Muscle layer of duodenum (tissue), 2 donors: Measurements from ENCODE around the gene MAFF.

ENCODE experiments used
- H3K27ac ChIP-seq: one replicate; pipeline ENCODE4 v1.7.0; 2013; ENCODE audit warnings: mild to moderate bottlenecking, low read length
- H3K27me3 ChIP-seq: one replicate; pipeline ENCODE4 v1.7.0; 2013; ENCODE audit warnings: low read depth, mild to moderate bottlenecking, control low read depth, low read length
- H3K36me3 ChIP-seq, 2 donors: one replicate each; pipeline ENCODE4 v1.7.0; 2013; ENCODE audit warnings: low read length in 2 of 2, control low read depth in 1 of 2, mild to moderate bottlenecking in 1 of 2; ENCODE audit not compliant: insufficient read depth in 2 of 2, control insufficient read depth in 1 of 2
- H3K4me1 ChIP-seq, 2 donors: one replicate each; pipeline ENCODE4 v1.7.0; 2013; ENCODE audit warnings: low read length in 2 of 2, mild to moderate bottlenecking in 2 of 2, control low read depth in 1 of 2, moderate library complexity in 1 of 2; ENCODE audit not compliant: insufficient read depth in 2 of 2, control insufficient read depth in 1 of 2
- H3K4me3 ChIP-seq, 2 donors: one replicate each; pipeline ENCODE4 v1.7.0; 2013; ENCODE audit warnings: low read length in 2 of 2, low read depth in 1 of 2, mild to moderate bottlenecking in 1 of 2
- H3K9me3 ChIP-seq, 2 donors: one replicate each; pipeline ENCODE4 v1.7.0; 2013; ENCODE audit warnings: low read length in 2 of 2, control low read depth in 1 of 2, mild to moderate bottlenecking in 1 of 2; ENCODE audit not compliant: control insufficient read depth in 1 of 2
- donor health status: healthy.

MAFF gene

DNA sequence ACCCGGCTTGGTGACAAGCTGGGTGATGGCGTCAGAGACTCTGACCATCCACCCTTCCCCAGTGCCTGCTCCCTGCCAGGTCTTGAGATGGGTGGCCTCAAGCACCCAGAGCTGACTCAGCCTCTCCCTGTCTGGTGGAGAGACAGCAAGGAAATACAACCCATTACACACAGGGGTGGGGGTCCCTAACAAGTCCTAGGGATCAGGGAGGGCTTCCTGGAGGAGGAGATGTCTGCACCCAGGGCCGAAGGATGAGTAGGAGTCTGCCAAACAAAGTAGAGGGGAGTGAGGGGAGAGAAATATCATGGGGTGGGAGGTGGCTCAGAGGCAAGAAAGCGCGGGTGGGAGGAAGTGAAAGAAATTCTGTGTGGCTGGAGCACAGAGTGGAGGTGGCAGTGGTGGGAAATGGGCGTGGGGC, 6.8 kb downstream of the MAFF start:
- H3K9me3 ChIP-seq: no peaks in the 10 kb centered on the region
- no peaks in the 10 kb centered on the region for H3K27me3 ChIP-seq
- H3K36me3 ChIP-seq: no peaks in the 10 kb centered on the region
- no peak overlapping the region for H3K4me3 ChIP-seq
- no peak overlapping the region for H3K27ac ChIP-seq
- peaks cover 13 to 14% of the 10 kb centered on the region in 2 donors for H3K4me1 ChIP-seq

DNA sequence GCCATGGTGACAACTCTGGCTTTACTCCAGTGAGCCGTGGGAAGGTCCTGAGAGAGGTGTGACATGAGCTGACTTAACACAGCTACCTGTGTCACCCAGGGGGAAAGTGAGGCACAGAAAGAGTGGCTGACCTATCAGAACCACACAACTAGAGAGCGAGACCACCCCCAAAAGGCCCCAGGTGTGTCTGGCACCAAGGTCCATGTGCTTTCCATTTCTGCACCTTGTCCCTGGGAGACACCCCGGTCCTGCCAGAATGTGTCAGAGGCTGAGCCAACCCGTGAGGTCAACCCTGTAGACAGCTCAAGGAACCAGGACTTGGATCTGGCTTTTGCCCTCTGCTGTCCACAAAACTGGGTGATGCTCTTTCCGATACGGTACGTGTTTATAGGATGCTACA, 9.8 kb downstream of the MAFF start:
- Histone ChIP-seq H3K27ac (no peak overlapping the region), H3K4me3 (no peak overlapping the region), H3K9me3 (no peaks in the 10 kb centered on the region), H3K4me1 (peaks cover 0 to 8% of the 10 kb centered on the region in 2 donors), H3K27me3 (no peaks in the 10 kb centered on the region), H3K36me3 (no peaks in the 10 kb centered on the region)

GRCh38 chr22:38212442-38212841, 10.6 kb downstream of the MAFF start:
- Histone ChIP-seq H3K9me3 (no peaks in the 10 kb centered on the region), H3K4me3 (no peak overlapping the region), H3K27ac (no peak overlapping the region), H3K36me3 (no peaks in the 10 kb centered on the region), H3K4me1 (peaks cover 0 to 8% of the 10 kb centered on the region in 2 donors), H3K27me3 (no peaks in the 10 kb centered on the region)

DNA sequence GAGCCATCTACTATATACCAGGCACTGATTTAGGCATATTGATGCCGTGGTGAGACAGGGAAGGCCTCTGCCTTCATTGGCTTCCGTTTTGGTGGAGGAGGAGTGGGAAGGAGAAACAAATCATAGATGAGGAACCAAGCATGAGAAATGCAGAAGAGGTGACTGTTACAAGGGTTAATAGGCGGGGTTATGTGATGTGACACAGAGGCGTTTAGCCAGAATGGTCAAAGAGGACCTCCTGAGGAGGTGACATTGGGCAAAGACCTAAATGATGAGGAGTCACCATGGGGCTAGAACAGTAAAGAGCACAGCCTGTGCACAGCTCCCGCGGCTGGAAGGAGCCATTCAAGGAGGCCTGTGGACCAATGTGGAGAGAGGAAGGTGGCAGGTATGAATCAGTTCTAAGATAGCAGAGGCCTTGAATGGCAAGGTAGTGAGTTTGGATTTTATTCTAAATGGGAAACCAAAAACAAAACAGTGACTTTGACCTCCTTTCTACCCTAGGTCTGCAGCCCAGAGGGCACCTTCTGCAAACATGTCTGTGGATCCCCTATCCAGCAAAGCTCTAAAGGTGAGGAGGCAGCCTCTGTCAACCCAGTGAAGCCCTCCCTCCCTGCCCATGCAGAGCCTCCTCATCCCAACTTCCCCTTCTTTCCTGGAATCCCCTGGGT, 11.7 kb downstream of the MAFF start:
- Histone ChIP-seq H3K27me3 (no peaks in the 10 kb centered on the region), H3K36me3 (no peaks in the 10 kb centered on the region), H3K4me3 (no peak overlapping the region), H3K9me3 (no peaks in the 10 kb centered on the region), H3K27ac (no peak overlapping the region), H3K4me1 (peaks cover 6 to 16% of the 10 kb centered on the region in 2 donors)

DNA sequence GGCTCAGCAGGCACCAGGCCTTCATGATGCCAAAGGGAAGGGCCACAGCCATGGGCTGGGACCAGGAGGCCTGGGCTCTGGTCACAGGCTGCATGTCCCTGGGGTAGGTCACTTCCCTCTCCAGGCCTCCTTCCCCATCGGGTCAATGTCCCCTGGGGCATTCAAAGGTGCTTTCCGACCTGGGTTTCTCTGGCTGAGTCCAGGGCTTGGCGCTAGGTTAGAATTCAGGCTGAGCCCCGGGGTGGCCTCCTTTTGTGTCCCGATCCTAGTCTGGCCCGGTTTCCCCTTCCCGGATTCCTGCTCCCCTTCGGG, 12.2 kb downstream of the MAFF start:
- Histone ChIP-seq H3K4me3 (peak overlapping the region in 1 of 2 donors; percentile 3), H3K27ac (no peak overlapping the region), H3K9me3 (no peaks in the 10 kb centered on the region), H3K36me3 (no peaks in the 10 kb centered on the region), H3K4me1 (peaks cover 6 to 20% of the 10 kb centered on the region in 2 donors), H3K27me3 (no peaks in the 10 kb centered on the region)

GRCh38 chr22:38214302-38215056, 12.7 kb downstream of the MAFF start:
- H3K4me1 ChIP-seq: peaks cover 6 to 26% of the 10 kb centered on the region in 2 donors

GRCh38 chr22:38215156-38216038, 13.6 kb downstream of the MAFF start:
- Histone ChIP-seq H3K9me3 (no peaks in the 10 kb centered on the region), H3K36me3 (peaks cover 0 to under 1% of the 10 kb centered on the region in 2 donors), H3K4me1 (peaks cover 6 to 30% of the 10 kb centered on the region in 2 donors), H3K27ac (no peak overlapping the region), H3K4me3 (peak overlapping the region in 1 of 2 donors; percentile 3), H3K27me3 (no peaks in the 10 kb centered on the region)

More at GRCh38 chr22:38214302-38215056, 12.7 kb downstream of the MAFF start:
- Histone ChIP-seq H3K27ac (no peak overlapping the region), H3K36me3 (no peaks in the 10 kb centered on the region), H3K9me3 (no peaks in the 10 kb centered on the region), H3K27me3 (no peaks in the 10 kb centered on the region), H3K4me3 (peak overlapping the region in 1 of 2 donors; percentile 3)

GRCh38 chr22:38218661-38219622, 17.1 kb downstream of the MAFF start:
- no peaks in the 10 kb centered on the region for H3K27me3 ChIP-seq
- peaks cover 13 to 34% of the 10 kb centered on the region in 2 donors for H3K36me3 ChIP-seq
- H3K9me3 ChIP-seq: no peaks in the 10 kb centered on the region
- peak overlapping the region in 1 of 2 donors; percentile 44 for H3K4me3 ChIP-seq
- peak overlapping the region; percentile 77 for H3K27ac ChIP-seq
- peaks cover 6 to 26% of the 10 kb centered on the region in 2 donors for H3K4me1 ChIP-seq

- H3K36me3 ChIP-seq: peaks cover 17 to 40% of the 10 kb centered on the region in 2 donors
- H3K27me3 ChIP-seq: no peaks in the 10 kb centered on the region
- peaks cover 6 to 22% of the 10 kb centered on the region in 2 donors for H3K4me1 ChIP-seq
- peak overlapping the region; percentile 77 for H3K27ac ChIP-seq
- no peak overlapping the region for H3K4me3 ChIP-seq
- H3K9me3 ChIP-seq: no peaks in the 10 kb centered on the region
These were observed 17.8 kb downstream of the MAFF start for GRCh38 chr22:38219632-38220031.

DNA sequence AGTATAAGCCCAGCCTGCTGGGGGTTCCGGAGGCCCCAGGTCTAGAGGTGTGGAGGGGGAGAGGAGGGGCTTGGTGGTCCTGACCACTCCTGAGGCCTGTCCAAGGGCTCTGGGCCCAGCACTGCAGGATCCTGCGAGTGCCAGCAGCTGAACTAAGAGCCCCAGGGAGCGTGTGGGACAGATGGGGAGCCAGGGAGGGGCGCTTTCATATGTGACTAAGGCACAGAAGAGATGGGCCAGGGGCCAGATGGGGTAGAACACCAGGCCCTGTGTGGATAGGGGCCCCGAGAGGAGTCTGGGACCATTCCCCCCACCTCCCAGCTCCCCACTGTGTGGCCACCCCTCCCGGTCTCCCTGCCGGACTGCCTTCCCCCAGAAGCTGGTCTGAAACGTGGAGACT, 18.4 kb downstream of the MAFF start:
- no peaks in the 10 kb centered on the region for H3K27me3 ChIP-seq
- peaks cover 19 to 46% of the 10 kb centered on the region in 2 donors for H3K36me3 ChIP-seq
- H3K4me1 ChIP-seq: peaks cover 6 to 22% of the 10 kb centered on the region in 2 donors
- H3K27ac ChIP-seq: peak overlapping the region; percentile 77
- H3K4me3 ChIP-seq: no peak overlapping the region
- H3K9me3 ChIP-seq: no peaks in the 10 kb centered on the region
